Stimulated activated effector memory CD8-positive, alpha-beta T cell treated with anti-CD3 and anti-CD28 coated beads, Interleukin-12 subunit alpha, Interleukin-12 subunit beta, amount 100 ng/mL, for 72 hours (primary cell): Measurements from ENCODE around the gene NANS.
A peak's percentile ranks its signal among the peaks of the same experiment; 100 is the strongest.
"Not testable (repeated sequence)": the region's sequence is repeated elsewhere in the genome, so short reads cannot be mapped to it uniquely, and the experiment has no call there.

Experiments used
- ATAC-seq: fragments of 150-1000 bp; cut with Tn5 transposase; 2 replicates; pipeline ENCODE4 v1.10.0; 2021
- DNase-seq, 2 donors: peaks; one replicate each; pipeline ENCODE4 v3.0.0; 2021 to 2022; ENCODE audit warnings: low spot score in 2 of 2
- H3K27ac Mint-ChIP-seq: one replicate; pipeline ENCODE4 v1.8.0; 2022; ENCODE audit warnings: mild to moderate bottlenecking, mixed read lengths
- H3K36me3 Mint-ChIP-seq: one replicate; pipeline ENCODE4 v1.8.0; 2022; ENCODE audit warnings: mild to moderate bottlenecking, mixed read lengths
- H3K4me1 Mint-ChIP-seq: one replicate; pipeline ENCODE4 v1.8.0; 2022; ENCODE audit warnings: mixed read lengths
- H3K4me3 Mint-ChIP-seq: one replicate; pipeline ENCODE4 v1.8.0; 2022; ENCODE audit warnings: mild to moderate bottlenecking, mixed read lengths
- H3K9me3 Mint-ChIP-seq: one replicate; pipeline ENCODE4 v1.8.0; 2022; ENCODE audit warnings: mixed read lengths

Gene NANS

GRCh38 chr9:98096091-98096490 lies 39.6 kb downstream of the NANS start:
- H3K4me1 Mint-ChIP-seq, result peaks cover 59% of the 10 kb centered on the region
- no peak for DNase-seq
- peaks cover 61% of the 10 kb centered on the region for H3K36me3 Mint-ChIP-seq
- ATAC-seq, result no peak
- H3K4me3 Mint-ChIP-seq, result no peak overlapping the region
- H3K27ac Mint-ChIP-seq, result peak overlapping the region; percentile 94
- no peaks in the 10 kb centered on the region for H3K9me3 Mint-ChIP-seq

- DNase-seq, result peak; percentile 10 to 71
- H3K4me3 Mint-ChIP-seq, result peak overlapping the region; percentile 25
- H3K36me3 Mint-ChIP-seq, result peaks cover 66% of the 10 kb centered on the region
- peaks cover 65% of the 10 kb centered on the region for H3K4me1 Mint-ChIP-seq
- ATAC-seq, result peak; percentile 70
- H3K9me3 Mint-ChIP-seq, result no peaks in the 10 kb centered on the region
- peak overlapping the region; percentile 94 for H3K27ac Mint-ChIP-seq
These were observed 41.3 kb downstream of the NANS start for GRCh38 chr9:98097836-98098235.

- H3K4me3 Mint-ChIP-seq, result peak overlapping the region; percentile 55
- H3K4me1 Mint-ChIP-seq, result peaks cover 64% of the 10 kb centered on the region
- DNase-seq, result no peak
- H3K36me3 Mint-ChIP-seq, result peaks cover 63% of the 10 kb centered on the region
- no peaks in the 10 kb centered on the region for H3K9me3 Mint-ChIP-seq
- no peak for ATAC-seq
- H3K27ac Mint-ChIP-seq, result peak overlapping the region; percentile 94
These were observed 42.8 kb downstream of the NANS start for GRCh38 chr9:98099346-98099745.

GRCh38 chr9:98099898-98100297 lies 43.4 kb downstream of the NANS start:
- Mint-ChIP-seq H3K9me3 (no peaks in the 10 kb centered on the region), H3K36me3 (peaks cover 62% of the 10 kb centered on the region), H3K4me1 (peaks cover 64% of the 10 kb centered on the region), H3K4me3 (peak overlapping the region; percentile 55), H3K27ac (peak overlapping the region; percentile 94)
- ATAC-seq (no peak), DNase-seq (no peak)

- H3K9me3 Mint-ChIP-seq, result no peaks in the 10 kb centered on the region
- peak overlapping the region; percentile 55 for H3K4me3 Mint-ChIP-seq
- ATAC-seq (no peak), DNase-seq (no peak)
- H3K4me1 Mint-ChIP-seq, result peaks cover 70% of the 10 kb centered on the region
- peak overlapping the region; percentile 94 for H3K27ac Mint-ChIP-seq
- peaks cover 57% of the 10 kb centered on the region for H3K36me3 Mint-ChIP-seq
These were observed 43.9 kb downstream of the NANS start for GRCh38 chr9:98100456-98100855.

- Mint-ChIP-seq H3K9me3 (no peaks in the 10 kb centered on the region), H3K4me1 (peaks cover 77% of the 10 kb centered on the region), H3K27ac (peak overlapping the region; percentile 94), H3K36me3 (peaks cover 57% of the 10 kb centered on the region), H3K4me3 (peak overlapping the region; percentile 55)
- DNase-seq (no peak), ATAC-seq (no peak)
These were observed 44.9 kb downstream of the NANS start for GRCh38 chr9:98101416-98101815.

- H3K36me3 Mint-ChIP-seq, result peaks cover 58% of the 10 kb centered on the region
- peaks cover 75% of the 10 kb centered on the region for H3K4me1 Mint-ChIP-seq
These were observed 45.3 kb downstream of the NANS start for GRCh38 chr9:98101868-98102273.

GRCh38 chr9:98104445-98104881 lies 47.9 kb downstream of the NANS start:
- Mint-ChIP-seq H3K9me3 (no peaks in the 10 kb centered on the region), H3K4me3 (peak overlapping the region; percentile 49), H3K4me1 (peaks cover 84% of the 10 kb centered on the region), H3K36me3 (peaks cover 54% of the 10 kb centered on the region), H3K27ac (peak overlapping the region; percentile 94)
- ATAC-seq (no peak), DNase-seq (peak in 1 of 2 donors; percentile 59)

More at GRCh38 chr9:98101868-98102273, 45.3 kb downstream of the NANS start:
- Mint-ChIP-seq H3K4me3 (peak overlapping the region; percentile 55), H3K9me3 (no peaks in the 10 kb centered on the region), H3K27ac (peak overlapping the region; percentile 94)
- ATAC-seq (peak; percentile 98), DNase-seq (peak; percentile 39 to 84)

GRCh38 chr9:98105006-98105405 lies 48.5 kb downstream of the NANS start:
- no peak overlapping the region for H3K4me3 Mint-ChIP-seq
- peaks cover 84% of the 10 kb centered on the region for H3K4me1 Mint-ChIP-seq
- peaks cover 54% of the 10 kb centered on the region for H3K36me3 Mint-ChIP-seq
- H3K27ac Mint-ChIP-seq, result peak overlapping the region; percentile 94
- H3K9me3 Mint-ChIP-seq, result no peaks in the 10 kb centered on the region
- DNase-seq (no peak), ATAC-seq (no peak)

GRCh38 chr9:98107926-98108325 lies 51.4 kb downstream of the NANS start:
- ATAC-seq (peak; percentile 14), DNase-seq (no peak)
- peak overlapping the region; percentile 56 for H3K4me3 Mint-ChIP-seq
- H3K36me3 Mint-ChIP-seq, result peaks cover 56% of the 10 kb centered on the region
- H3K27ac Mint-ChIP-seq, result peak overlapping the region; percentile 89
- H3K9me3 Mint-ChIP-seq, result no peaks in the 10 kb centered on the region
- peaks cover 68% of the 10 kb centered on the region for H3K4me1 Mint-ChIP-seq

GRCh38 chr9:98108531-98109031 lies 52.0 kb downstream of the NANS start:
- Mint-ChIP-seq H3K27ac (peak overlapping the region; percentile 89), H3K36me3 (peaks cover 56% of the 10 kb centered on the region), H3K9me3 (no peaks in the 10 kb centered on the region), H3K4me3 (peak overlapping the region; percentile 56), H3K4me1 (peaks cover 67% of the 10 kb centered on the region)
- ATAC-seq, result peak; percentile 75
- no peak for DNase-seq

GRCh38 chr9:98109052-98109451 lies 52.5 kb downstream of the NANS start:
- Mint-ChIP-seq H3K36me3 (peaks cover 55% of the 10 kb centered on the region), H3K9me3 (no peaks in the 10 kb centered on the region), H3K4me3 (peak overlapping the region; percentile 56), H3K4me1 (peaks cover 63% of the 10 kb centered on the region), H3K27ac (peak overlapping the region; percentile 89)
- ATAC-seq (peak; percentile 15), DNase-seq (no peak)

- H3K9me3 Mint-ChIP-seq, DNase-seq, ATAC-seq: not testable (repeated sequence)
- peak overlapping the region; percentile 91 for H3K27ac Mint-ChIP-seq
- peak overlapping the region; percentile 83 for H3K4me3 Mint-ChIP-seq
- peaks cover 34% of the 10 kb centered on the region for H3K36me3 Mint-ChIP-seq
- H3K4me1 Mint-ChIP-seq, result peaks cover 41% of the 10 kb centered on the region
These were observed 60.6 kb downstream of the NANS start for GRCh38 chr9:98117097-98117496.

- peak overlapping the region; percentile 83 for H3K4me3 Mint-ChIP-seq
- peaks cover 30% of the 10 kb centered on the region for H3K36me3 Mint-ChIP-seq
- H3K27ac Mint-ChIP-seq, result peak overlapping the region; percentile 91
- H3K4me1 Mint-ChIP-seq, result peaks cover 40% of the 10 kb centered on the region
- ATAC-seq (peak; percentile 85), DNase-seq (peak in 1 of 2 donors; percentile 77)
- no peaks in the 10 kb centered on the region for H3K9me3 Mint-ChIP-seq
These were observed 61.6 kb downstream of the NANS start for GRCh38 chr9:98117984-98118639.

- Mint-ChIP-seq H3K4me1 (peaks cover 40% of the 10 kb centered on the region), H3K9me3 (no peaks in the 10 kb centered on the region)
- ATAC-seq, result peak; percentile 74
These were observed 62.4 kb downstream of the NANS start, which contains the start of gene TRIM14 for GRCh38 chr9:98118640-98119601. Gene TRIM14, minus strand, starts transcription at chr9:98119222. Its CDS starts 34 bp downstream, at chr9:98119188.

More at GRCh38 chr9:98118640-98119601, 62.4 kb downstream of the NANS start, which contains the start of gene TRIM14:
- DNase-seq, result peak; percentile 41 to 84
- peak within 1 kb of the TSS; percentile 91 for H3K27ac Mint-ChIP-seq
- peak within 1 kb of the TSS; percentile 83 for H3K4me3 Mint-ChIP-seq
- H3K36me3 Mint-ChIP-seq, result peaks cover 30% of the 10 kb centered on the region
